Heart left ventricle (tissue), 16 donors: ENCODE measurements around the gene KCNH8. TPM values are rescaled to one million over a fixed set of nuclear protein-coding genes. Genes with fewer than 3 reads are reported as not detected.

Experiments
- ATAC-seq, 4 donors: fragments of 200-7000 bp; cut with Tn5 transposase; one replicate each; pipeline ENCODE4 v1.9.1; 2020 to 2022; ENCODE audit warnings: moderate library complexity in 4 of 4, mild to moderate bottlenecking in 3 of 4, moderate number of reproducible peaks in 1 of 4
- DNase-seq, 5 donors: peaks; one replicate each; pipeline ENCODE4 v3.0.0-alpha.2; 2020
- H3K27ac ChIP-seq, 12 donors: fragments of 200-600 bp; sonication (generic) in 4 of 12; one replicate each; pipeline versions ENCODE4 v1.5.0 to v1.8.0; 2016 to 2022; ENCODE audit warnings: mild to moderate bottlenecking in 2 of 12
- H3K27me3 ChIP-seq, 9 donors: fragments of 200-600 bp; sonication (generic) in 2 of 9; one replicate each; pipeline versions ENCODE4 v1.5.1 to v1.8.0; 2016 to 2022; ENCODE audit warnings: mild to moderate bottlenecking in 3 of 9
- H3K36me3 ChIP-seq, 9 donors: fragments of 200-600 bp; sonication (generic) in 2 of 9; one replicate each; pipeline versions ENCODE4 v1.5.0 to v1.8.0; 2018 to 2022; ENCODE audit warnings: mild to moderate bottlenecking in 2 of 9
- H3K4me1 ChIP-seq, 12 donors: fragments of 200-600 bp; sonication (generic) in 4 of 12; one replicate each; pipeline versions ENCODE4 v1.5.0 to v1.8.0; 2016 to 2022; ENCODE audit warnings: mild to moderate bottlenecking in 3 of 12
- H3K4me3 ChIP-seq, 12 donors: fragments of 200-600 bp; sonication (generic) in 4 of 12; one replicate each; pipeline versions ENCODE4 v1.5.0 to v1.8.0; 2017 to 2022; ENCODE audit warnings: mild to moderate bottlenecking in 9 of 12, moderate library complexity in 4 of 12
- H3K9me3 ChIP-seq, 12 donors: fragments of 200-600 bp; sonication (generic) in 4 of 12; one replicate each; pipeline versions ENCODE4 v1.5.0 to v1.8.0; 2016 to 2022; ENCODE audit warnings: mild to moderate bottlenecking in 1 of 12
- POLR2A ChIP-seq, 2 donors: fragments of 450-650 bp; IDR thresholded peaks; one replicate each; pipeline ENCODE4 v1.6.1; 2017; ENCODE audit warnings: antibody characterized with exemption in 2 of 2, mild to moderate bottlenecking in 2 of 2, moderate library complexity in 2 of 2
- WGBS, 4 donors: extraction: QIAGEN DNeasy Blood & Tissue Kit in 2 of 4; methylation state at CpG; one replicate each; pipeline versions ENCODE4 v1.1.5 to v1.1.7; 2013 to 2018; 5-methylcytosine and 5-hydroxymethylcytosine counted together
- intact Hi-C, 10 donors: fragments of 100-400 bp; cut with DNase I; formaldehyde crosslinking; loops; one replicate each; pipeline versions ENCODE4 v1.11.1 to v1.14.2; 2022
- polyA plus RNA-seq, 2 donors: library from polyadenylated mRNA; stranded (reverse); fragments of 200-250 nt; gene quantifications; one replicate each; pipeline ENCODE4 v1.2.3, GENCODE V29; 2013
- total RNA-seq, 9 donors: library from RNA; depleted of rRNA in 2 of 9; stranded (reverse); fragments of >200 nt in 2 of 9; fragmentation: NEBNext Ultra II Directional in 3 of 9; extraction: Animal tissue kit (Norgen Biotek cat#: 25700) in 3 of 9; gene quantifications; one replicate each; pipeline versions ENCODE4 v1.1.0 to v1.2.4, GENCODE V29; 2016 to 2023
- TF ChIP-seq, protein P1 (sequence below), 12 donors: fragments of 200-600 bp; sonication (generic) in 4 of 12; IDR thresholded peaks; one replicate each; pipeline versions ENCODE4 v1.5.0 to v1.8.0; 2018 to 2022; ENCODE audit warnings: antibody characterized with exemption in 12 of 12, mild to moderate bottlenecking in 5 of 12
- donor health status: ischemic (EF 13 %, LVEDD 7.1; RV severe dilation, severe dysfunction).
- donor health status: healthy with polysubstance abuse.
- donor health status: DM: no; HTN: yes; CAD: no.
- donor health status: DM: no; HTN: no; CAD: no.
- donor health status: ischemic (EF 25% LVEDD 6.9; RV normal size, moderate dysfunction).
- donor health status: ischemic (EF 25% LVEDD 5.7; RV mildly dilated, moderate dysfunction).
- donor health status: healthy.
- donor health status: DM: yes; HTN: yes; CAD: no.
- donor health status: ischemic (EF 35%, LVEDD 5.7; RV mildly dilated, moderate dysfunction).
- donor health status: nonischemic (EF 11% LVEDD 7.7; RV severe dilation, severe dysfunction).
- donor health status: DM: yes; HTN: yes; CAD: no.
- donor health status: PGD.
- donor health status: ischemic (EF 29% LVEDD 5.4; RV normal size, mild dysfunction).
- donor health status: nonischemic (EF 23%, LVEDD 6.1; RV moderate dilation, normal function).

The KCNH8 gene
- total and polyA plus RNA-seq, 11 donors = 0.04 to 0.20 (median 0.07) TPM; not detected in 7

DNA sequence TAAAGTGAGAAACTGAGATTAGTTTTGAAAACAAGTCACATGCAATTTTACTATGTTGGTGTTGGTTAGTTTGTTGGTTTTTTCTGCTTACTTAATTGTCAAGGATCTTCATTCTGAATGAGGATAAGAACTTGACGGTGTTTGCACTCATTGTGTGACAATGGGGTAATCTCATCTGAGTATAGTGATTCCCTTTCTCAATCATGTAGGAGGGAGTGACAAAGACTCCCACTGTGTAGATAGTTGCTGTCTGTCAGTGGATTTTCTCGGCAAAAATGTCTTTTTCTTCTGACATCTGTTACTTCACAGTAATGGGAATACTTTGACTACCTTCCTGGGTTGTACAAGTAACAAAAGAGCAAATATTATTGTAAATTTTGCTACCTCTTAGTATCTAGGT is 23.5 kb downstream of the KCNH8 start:
- Histone ChIP-seq H3K4me1 (no peaks in the 10 kb centered on the region), H3K36me3 (no peaks in the 10 kb centered on the region), H3K4me3 (no peak overlapping the region), H3K27me3 (no peaks in the 10 kb centered on the region), H3K9me3 (no peaks in the 10 kb centered on the region), H3K27ac (no peak overlapping the region)
- intact Hi-C loops = no loop called here
- no peak for TF ChIP-seq POLR2A (IDR thresholded peaks at IDR 0.05)
- TF ChIP-seq, protein P1, sequence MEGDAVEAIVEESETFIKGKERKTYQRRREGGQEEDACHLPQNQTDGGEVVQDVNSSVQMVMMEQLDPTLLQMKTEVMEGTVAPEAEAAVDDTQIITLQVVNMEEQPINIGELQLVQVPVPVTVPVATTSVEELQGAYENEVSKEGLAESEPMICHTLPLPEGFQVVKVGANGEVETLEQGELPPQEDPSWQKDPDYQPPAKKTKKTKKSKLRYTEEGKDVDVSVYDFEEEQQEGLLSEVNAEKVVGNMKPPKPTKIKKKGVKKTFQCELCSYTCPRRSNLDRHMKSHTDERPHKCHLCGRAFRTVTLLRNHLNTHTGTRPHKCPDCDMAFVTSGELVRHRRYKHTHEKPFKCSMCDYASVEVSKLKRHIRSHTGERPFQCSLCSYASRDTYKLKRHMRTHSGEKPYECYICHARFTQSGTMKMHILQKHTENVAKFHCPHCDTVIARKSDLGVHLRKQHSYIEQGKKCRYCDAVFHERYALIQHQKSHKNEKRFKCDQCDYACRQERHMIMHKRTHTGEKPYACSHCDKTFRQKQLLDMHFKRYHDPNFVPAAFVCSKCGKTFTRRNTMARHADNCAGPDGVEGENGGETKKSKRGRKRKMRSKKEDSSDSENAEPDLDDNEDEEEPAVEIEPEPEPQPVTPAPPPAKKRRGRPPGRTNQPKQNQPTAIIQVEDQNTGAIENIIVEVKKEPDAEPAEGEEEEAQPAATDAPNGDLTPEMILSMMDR (IDR thresholded peaks at IDR 0.05) = no peak
- 29 to 44% (median 38%) methylated on average over 2 of the region's 2 CpGs for WGBS, 4 donors
- DNase-seq = no peak
- ATAC-seq = no peak

DNA sequence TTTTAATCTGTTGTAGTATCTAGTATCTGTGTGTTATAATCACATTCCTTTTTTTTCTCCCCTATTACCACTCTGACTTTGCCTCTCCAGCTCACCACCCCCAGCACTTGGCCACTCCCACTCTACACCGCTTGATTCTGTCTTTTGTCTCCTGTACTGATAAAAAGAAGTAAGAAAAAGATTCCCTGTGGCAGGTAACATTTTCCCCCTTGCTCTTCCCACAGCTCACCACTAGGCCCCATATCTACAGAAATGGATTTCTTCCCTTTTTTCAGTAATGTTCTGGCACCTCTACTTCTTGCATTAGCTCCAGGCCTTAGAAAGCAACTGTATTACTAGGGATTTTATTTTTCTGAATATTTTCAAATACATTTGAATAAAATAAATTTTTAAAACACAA is 25.6 kb downstream of the KCNH8 start:
- TF ChIP-seq, protein P1 (IDR thresholded peaks at IDR 0.05) = no peak
- TF ChIP-seq POLR2A (IDR thresholded peaks at IDR 0.05) = no peak
- WGBS, 4 donors = 14 to 23% (median 19%) methylated on average over 1 of the region's 1 CpG
- ATAC-seq (no peak), DNase-seq (no peak)
- intact Hi-C loops = no loop called here
- Histone ChIP-seq H3K36me3 (no peaks in the 10 kb centered on the region), H3K27me3 (no peaks in the 10 kb centered on the region), H3K27ac (no peak overlapping the region), H3K4me3 (no peak overlapping the region), H3K9me3 (no peaks in the 10 kb centered on the region), H3K4me1 (no peaks in the 10 kb centered on the region)

DNA sequence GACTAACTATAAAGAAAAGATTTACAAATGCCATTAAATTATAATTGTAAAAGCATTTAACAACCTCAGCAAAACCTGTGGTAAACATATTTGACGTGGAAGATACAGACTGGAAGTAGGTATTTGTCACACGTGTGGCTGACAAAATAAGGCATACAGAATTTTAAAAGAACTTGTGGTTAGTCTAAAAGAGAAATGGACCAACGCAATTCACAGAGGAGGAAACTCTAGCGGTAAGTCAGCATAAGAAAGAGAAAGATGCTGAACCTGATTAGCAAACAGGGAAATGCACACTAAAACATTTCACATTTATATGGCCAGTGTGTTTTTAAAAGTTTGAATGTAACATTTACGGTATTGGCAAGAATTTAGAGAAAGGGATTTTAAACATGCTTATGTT is 35.3 kb downstream of the KCNH8 start:
- 48 to 58% (median 52%) methylated on average over 5 of the region's 5 CpGs for WGBS, 4 donors

DNA sequence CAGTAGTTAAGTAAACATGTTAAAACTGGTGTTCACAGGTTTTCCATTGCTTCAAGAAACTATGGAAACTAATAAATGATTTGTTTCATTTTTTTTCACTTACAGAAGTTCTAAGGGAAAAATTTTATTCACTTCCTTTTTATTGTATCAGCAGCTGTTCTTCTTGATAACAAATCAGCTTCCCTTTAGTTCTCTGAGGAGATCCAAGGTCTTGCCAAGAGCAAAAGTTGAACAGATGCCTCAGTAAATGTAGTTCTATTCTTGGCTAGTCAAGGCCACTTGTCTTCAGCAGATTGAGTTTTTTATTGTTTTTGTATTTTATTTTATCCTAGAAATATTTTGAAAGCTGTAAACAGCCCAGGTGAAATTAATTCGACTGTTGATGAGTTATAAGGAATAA is 41.8 kb downstream of the KCNH8 start:
- no peaks in the 10 kb centered on the region for H3K36me3 ChIP-seq
- H3K27ac ChIP-seq = no peak overlapping the region
- H3K9me3 ChIP-seq = no peaks in the 10 kb centered on the region
- DNase-seq = no peak
- H3K4me3 ChIP-seq = no peak overlapping the region
- no peak for ATAC-seq
- WGBS, 4 donors = 33 to 60% (median 52%) methylated on average over 1 of the region's 1 CpG
- no peaks in the 10 kb centered on the region for H3K4me1 ChIP-seq
- H3K27me3 ChIP-seq = no peaks in the 10 kb centered on the region
- TF ChIP-seq POLR2A (IDR thresholded peaks at IDR 0.05) = no peak
- TF ChIP-seq, protein P1 (IDR thresholded peaks at IDR 0.05) = no peak
- intact Hi-C loops = no loop called here

More for the DNA sequence above, 35.3 kb downstream of the KCNH8 start:
- no peaks in the 10 kb centered on the region for H3K36me3 ChIP-seq
- DNase-seq (no peak), ATAC-seq (no peak)
- H3K4me1 ChIP-seq = no peaks in the 10 kb centered on the region
- H3K27me3 ChIP-seq = no peaks in the 10 kb centered on the region
- H3K4me3 ChIP-seq = no peak overlapping the region
- no peak overlapping the region for H3K27ac ChIP-seq
- H3K9me3 ChIP-seq = no peaks in the 10 kb centered on the region
- TF ChIP-seq, protein P1 (IDR thresholded peaks at IDR 0.05) = no peak
- TF ChIP-seq POLR2A (IDR thresholded peaks at IDR 0.05) = no peak
- intact Hi-C loops = no loop called here
